ENCODE results near the gene WRAP73. TPM values are rescaled to one million over a fixed set of nuclear protein-coding genes. Genes with fewer than 3 reads are reported as not detected.

WRAP73 gene
- total RNA-seq, 1 donor from 2014 or later, result 47.7 TPM

DNA sequence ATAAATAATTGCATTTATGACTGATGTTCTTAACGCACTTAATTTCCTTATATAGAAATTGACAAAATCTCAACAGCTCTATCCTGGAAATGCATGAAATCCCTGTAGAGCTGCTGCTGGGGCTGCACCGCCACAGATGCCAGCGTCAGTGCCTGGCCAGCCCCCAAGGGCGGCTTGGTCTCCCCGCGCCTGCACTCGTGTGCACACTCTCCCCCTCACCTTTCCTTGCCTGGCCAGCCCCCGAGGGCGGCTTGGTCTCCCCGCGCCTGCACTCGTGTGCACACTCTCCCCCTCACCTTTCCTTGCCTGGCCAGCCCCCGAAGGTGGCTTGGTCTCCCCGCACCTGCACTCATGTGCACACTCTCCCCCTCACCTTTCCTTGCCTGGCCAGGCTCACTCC, 13.8 kb downstream of the WRAP73 start:
- Mint-ChIP-seq H3K4me3 (ENCODE audit: unreplicated experiment) (no peak overlapping the region), H3K4me1 (ENCODE audit: low read depth, unreplicated experiment) (no peaks in the 10 kb centered on the region), H3K27ac (ENCODE audit: unreplicated experiment) (no peak overlapping the region), H3K27me3 (ENCODE audit: unreplicated experiment) (no peaks in the 10 kb centered on the region), H3K36me3 (ENCODE audit: unreplicated experiment) (peaks cover 5% of the 10 kb centered on the region), H3K9me3 (ENCODE audit: unreplicated experiment) (no peaks in the 10 kb centered on the region)
- DNase-seq, result no peak
- TF ChIP-seq, protein P1, sequence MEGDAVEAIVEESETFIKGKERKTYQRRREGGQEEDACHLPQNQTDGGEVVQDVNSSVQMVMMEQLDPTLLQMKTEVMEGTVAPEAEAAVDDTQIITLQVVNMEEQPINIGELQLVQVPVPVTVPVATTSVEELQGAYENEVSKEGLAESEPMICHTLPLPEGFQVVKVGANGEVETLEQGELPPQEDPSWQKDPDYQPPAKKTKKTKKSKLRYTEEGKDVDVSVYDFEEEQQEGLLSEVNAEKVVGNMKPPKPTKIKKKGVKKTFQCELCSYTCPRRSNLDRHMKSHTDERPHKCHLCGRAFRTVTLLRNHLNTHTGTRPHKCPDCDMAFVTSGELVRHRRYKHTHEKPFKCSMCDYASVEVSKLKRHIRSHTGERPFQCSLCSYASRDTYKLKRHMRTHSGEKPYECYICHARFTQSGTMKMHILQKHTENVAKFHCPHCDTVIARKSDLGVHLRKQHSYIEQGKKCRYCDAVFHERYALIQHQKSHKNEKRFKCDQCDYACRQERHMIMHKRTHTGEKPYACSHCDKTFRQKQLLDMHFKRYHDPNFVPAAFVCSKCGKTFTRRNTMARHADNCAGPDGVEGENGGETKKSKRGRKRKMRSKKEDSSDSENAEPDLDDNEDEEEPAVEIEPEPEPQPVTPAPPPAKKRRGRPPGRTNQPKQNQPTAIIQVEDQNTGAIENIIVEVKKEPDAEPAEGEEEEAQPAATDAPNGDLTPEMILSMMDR (IDR thresholded peaks at IDR 0.05; ENCODE audit: partially characterized antibody, unreplicated experiment), result no peak

DNA sequence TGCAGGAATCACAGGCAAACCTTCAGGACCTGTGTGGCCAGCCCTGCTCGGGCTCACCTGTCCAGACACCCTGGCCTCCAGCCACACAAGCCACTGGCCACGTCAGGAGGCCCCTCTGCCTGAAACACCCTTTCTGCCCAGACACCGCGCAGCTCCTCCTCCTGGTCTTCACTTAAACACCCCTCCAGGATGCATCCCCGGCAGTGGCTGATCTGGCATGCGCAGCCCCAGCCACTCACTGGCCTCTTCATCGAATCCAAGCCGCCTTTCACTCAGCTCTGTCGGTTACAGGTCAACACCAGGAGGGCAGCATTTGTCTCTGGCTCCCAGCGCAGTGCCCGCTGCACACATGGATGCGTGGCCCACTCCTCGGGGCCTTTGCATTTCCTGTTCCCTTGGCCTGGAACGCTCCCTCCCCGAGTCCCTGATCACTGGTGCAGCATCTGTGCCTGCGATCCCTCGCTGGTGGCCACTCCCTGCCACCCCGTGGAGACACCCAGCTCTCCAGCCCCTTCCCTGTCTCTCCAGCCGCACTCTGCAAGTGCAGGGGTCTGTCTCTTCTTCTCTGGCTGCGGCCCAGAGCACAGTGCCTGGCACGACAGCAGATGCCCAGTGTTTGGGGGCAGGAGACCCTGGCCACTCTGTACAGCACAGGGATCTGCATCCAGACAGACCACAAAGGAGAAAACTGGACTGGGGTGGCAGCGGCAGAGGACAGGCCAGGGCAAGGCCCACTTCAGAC, 15.7 kb downstream of the WRAP73 start:
- no peak overlapping the region for H3K4me3 Mint-ChIP-seq (ENCODE audit: unreplicated experiment)
- peaks cover 3% of the 10 kb centered on the region for H3K4me1 Mint-ChIP-seq (ENCODE audit: low read depth, unreplicated experiment)
- DNase-seq, result no peak
- H3K27ac Mint-ChIP-seq (ENCODE audit: unreplicated experiment), result no peak overlapping the region
- no peaks in the 10 kb centered on the region for H3K27me3 Mint-ChIP-seq (ENCODE audit: unreplicated experiment)
- H3K9me3 Mint-ChIP-seq (ENCODE audit: unreplicated experiment), result no peaks in the 10 kb centered on the region
- H3K36me3 Mint-ChIP-seq (ENCODE audit: unreplicated experiment), result peaks cover 5% of the 10 kb centered on the region
- TF ChIP-seq, protein P1 (IDR thresholded peaks at IDR 0.05; ENCODE audit: partially characterized antibody, unreplicated experiment), result no peak

DNA sequence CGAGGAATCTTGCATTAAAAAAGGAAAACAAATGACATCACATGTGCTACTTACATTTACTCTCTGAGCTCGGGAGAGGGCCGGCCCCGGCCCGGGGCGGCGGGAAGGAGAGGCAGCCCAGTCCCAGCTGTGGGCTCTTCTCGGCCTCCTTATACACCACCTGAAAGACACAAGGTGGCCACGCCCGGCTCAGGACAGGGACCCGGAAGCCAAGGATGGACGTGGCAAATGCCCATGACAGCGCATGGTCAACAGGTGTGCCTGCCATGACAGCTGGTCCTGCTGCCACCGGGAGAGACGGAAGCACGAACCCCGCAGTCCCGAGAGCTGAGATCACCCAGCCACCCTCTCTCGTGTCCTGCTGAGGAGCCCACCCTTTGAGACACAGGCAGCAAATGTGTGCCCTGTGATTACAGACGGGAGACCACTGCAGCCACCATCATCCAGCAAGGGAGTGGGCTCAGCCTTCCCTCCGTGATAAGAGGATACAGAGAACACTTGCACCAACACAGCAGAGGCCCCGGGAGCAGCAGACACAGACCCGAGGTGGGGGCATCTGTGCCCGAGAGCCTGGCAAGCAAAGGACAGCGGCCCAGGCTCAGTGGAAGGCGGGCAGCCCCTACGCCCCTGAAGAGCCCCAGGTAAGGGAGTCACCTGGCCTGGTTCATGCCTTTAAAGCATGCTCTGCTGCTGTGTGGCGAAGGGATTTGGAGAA, 16.4 kb downstream of the WRAP73 start:
- Mint-ChIP-seq H3K9me3 (ENCODE audit: unreplicated experiment) (no peaks in the 10 kb centered on the region), H3K27ac (ENCODE audit: unreplicated experiment) (peak overlapping the region; percentile 22), H3K4me3 (ENCODE audit: unreplicated experiment) (no peak overlapping the region), H3K27me3 (ENCODE audit: unreplicated experiment) (no peaks in the 10 kb centered on the region), H3K4me1 (ENCODE audit: low read depth, unreplicated experiment) (peaks cover 3% of the 10 kb centered on the region), H3K36me3 (ENCODE audit: unreplicated experiment) (peaks cover 5% of the 10 kb centered on the region)
- TF ChIP-seq, protein P1 (IDR thresholded peaks at IDR 0.05; ENCODE audit: partially characterized antibody, unreplicated experiment), result no peak
- DNase-seq, result peak; percentile 3

DNA sequence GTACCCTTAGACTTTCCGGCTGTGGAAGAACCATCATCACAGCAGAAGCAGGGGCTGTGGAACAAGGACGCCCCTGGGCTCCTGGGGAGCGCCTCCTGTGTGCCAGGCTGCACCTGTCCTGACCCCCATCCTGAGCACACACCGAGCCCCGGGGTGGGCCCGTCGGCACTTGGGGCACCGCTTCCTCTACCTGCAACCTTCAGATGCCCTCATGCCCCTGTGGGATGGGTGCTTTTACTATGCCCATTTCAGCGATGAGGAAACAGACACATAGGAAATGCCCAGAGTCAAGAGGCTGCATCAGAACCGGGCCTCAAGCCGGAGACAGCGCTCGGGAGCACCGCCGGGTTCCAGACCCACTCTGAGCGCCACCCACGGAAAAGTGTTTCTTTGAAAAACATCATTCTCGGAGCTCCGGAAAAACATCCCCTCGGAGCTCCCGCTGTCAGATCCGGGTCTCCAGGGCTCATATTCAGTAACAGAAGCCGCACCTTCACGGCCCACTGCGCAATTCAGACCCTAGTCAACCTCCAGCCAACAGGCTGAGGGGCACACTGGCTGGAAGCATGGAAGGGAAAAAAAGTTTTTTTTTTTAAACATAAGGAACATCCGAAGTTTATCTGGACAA, 17.1 kb downstream of the WRAP73 start:
- H3K4me1 Mint-ChIP-seq (ENCODE audit: low read depth, unreplicated experiment), result peaks cover 3% of the 10 kb centered on the region
- no peaks in the 10 kb centered on the region for H3K9me3 Mint-ChIP-seq (ENCODE audit: unreplicated experiment)
- H3K27ac Mint-ChIP-seq (ENCODE audit: unreplicated experiment), result peak overlapping the region; percentile 22
- H3K4me3 Mint-ChIP-seq (ENCODE audit: unreplicated experiment), result no peak overlapping the region
- H3K27me3 Mint-ChIP-seq (ENCODE audit: unreplicated experiment), result no peaks in the 10 kb centered on the region
- no peak for DNase-seq
- TF ChIP-seq, protein P1 (IDR thresholded peaks at IDR 0.05; ENCODE audit: partially characterized antibody, unreplicated experiment), result no peak
- H3K36me3 Mint-ChIP-seq (ENCODE audit: unreplicated experiment), result peaks cover 5% of the 10 kb centered on the region

Measured in glutamatergic neuron (in vitro differentiated cells).